ENCODE measurements around the gene UNC119.

UNC119 gene

DNA sequence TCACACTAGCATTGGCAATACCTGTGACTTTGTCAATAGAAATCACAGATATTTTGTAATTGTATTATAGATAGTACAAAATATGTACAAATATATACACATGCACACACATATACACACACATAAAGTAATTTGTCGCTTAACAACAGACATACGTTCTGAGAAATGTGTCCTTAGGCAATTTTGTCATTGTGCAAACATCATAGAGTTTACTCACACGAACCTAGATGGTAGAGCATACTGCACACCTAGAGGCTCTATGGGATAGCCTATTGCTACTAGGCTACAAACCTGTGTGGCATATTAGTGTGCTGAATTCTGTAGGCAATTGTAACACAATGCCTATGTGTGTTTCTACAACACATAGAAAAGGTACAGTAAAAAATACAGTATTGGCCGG lies 11.0 kb downstream of the UNC119 start:
- Histone ChIP-seq H3K27me3 (ENCODE audit: control insufficient read depth, low read length) (no peaks in the 10 kb centered on the region), H3K4me1 (ENCODE audit: control insufficient read depth, low read length) (0 out of 2 replicates have a peak, but pooled peaks cover 3% of the 10 kb centered on the region), H3K4me3 (ENCODE audit: low read length) (no peak overlapping the region), H3K79me2 (ENCODE audit: control insufficient read depth, low read length) (no peaks in the 10 kb centered on the region), H3F3A (ENCODE audit: control insufficient read depth, insufficient read depth) (no peaks in the 10 kb centered on the region), H3K4me2 (ENCODE audit: low read length) (no peak overlapping the region), H4K20me1 (ENCODE audit: control insufficient read depth, insufficient read depth, low read depth, low read length) (no peaks in the 10 kb centered on the region), H3K9me3 (ENCODE audit: control insufficient read depth, insufficient read depth, low read length) (no peaks in the 10 kb centered on the region), H3K9me2 (replicated peaks; ENCODE audit: control insufficient read depth, low read length) (no peaks in the 10 kb centered on the region), H3K36me3 (ENCODE audit: control insufficient read depth, low read length) (no peaks in the 10 kb centered on the region), H3K27ac (ENCODE audit: low read depth, low read length) (no peak overlapping the region)
- TF ChIP-seq, protein P1, sequence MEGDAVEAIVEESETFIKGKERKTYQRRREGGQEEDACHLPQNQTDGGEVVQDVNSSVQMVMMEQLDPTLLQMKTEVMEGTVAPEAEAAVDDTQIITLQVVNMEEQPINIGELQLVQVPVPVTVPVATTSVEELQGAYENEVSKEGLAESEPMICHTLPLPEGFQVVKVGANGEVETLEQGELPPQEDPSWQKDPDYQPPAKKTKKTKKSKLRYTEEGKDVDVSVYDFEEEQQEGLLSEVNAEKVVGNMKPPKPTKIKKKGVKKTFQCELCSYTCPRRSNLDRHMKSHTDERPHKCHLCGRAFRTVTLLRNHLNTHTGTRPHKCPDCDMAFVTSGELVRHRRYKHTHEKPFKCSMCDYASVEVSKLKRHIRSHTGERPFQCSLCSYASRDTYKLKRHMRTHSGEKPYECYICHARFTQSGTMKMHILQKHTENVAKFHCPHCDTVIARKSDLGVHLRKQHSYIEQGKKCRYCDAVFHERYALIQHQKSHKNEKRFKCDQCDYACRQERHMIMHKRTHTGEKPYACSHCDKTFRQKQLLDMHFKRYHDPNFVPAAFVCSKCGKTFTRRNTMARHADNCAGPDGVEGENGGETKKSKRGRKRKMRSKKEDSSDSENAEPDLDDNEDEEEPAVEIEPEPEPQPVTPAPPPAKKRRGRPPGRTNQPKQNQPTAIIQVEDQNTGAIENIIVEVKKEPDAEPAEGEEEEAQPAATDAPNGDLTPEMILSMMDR (IDR thresholded peaks at IDR 0.05; ENCODE audit: low read depth, low read length, poor library complexity, severe bottlenecking): no peak
- TF ChIP-seq EZH2phosphoT487 (IDR thresholded peaks at IDR 0.05; ENCODE audit: borderline replicate concordance, low read length): no peak

DNA sequence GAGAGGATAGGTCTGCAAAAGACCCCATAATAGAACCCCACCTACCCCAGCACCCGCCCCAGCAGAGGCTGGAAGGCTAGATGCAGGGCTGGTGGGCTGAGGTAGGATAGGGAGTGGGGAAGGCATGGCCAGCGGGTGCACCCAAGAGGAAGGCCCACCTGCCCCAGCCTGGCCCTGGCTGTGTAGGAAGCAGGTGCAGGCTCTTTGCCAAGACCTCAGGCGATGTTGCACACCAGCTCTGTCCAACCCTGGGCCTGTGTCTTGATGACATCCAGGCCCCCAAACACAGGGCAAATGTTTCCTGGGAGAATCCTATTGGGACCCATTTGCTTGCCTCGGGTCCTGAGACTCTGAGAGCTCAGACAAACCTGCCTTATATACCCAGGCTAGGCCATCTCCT lies 12.2 kb downstream of the UNC119 start:
- H3K4me3 ChIP-seq (ENCODE audit: low read length): no peak overlapping the region
- H3K9me2 ChIP-seq (replicated peaks; ENCODE audit: control insufficient read depth, low read length): no peaks in the 10 kb centered on the region
- no peak overlapping the region for H3K4me2 ChIP-seq (ENCODE audit: low read length)
- H3F3A ChIP-seq (ENCODE audit: control insufficient read depth, insufficient read depth): no peaks in the 10 kb centered on the region
- no peak overlapping the region for H3K27ac ChIP-seq (ENCODE audit: low read depth, low read length)
- no peak for TF ChIP-seq EZH2phosphoT487 (IDR thresholded peaks at IDR 0.05; ENCODE audit: borderline replicate concordance, low read length)
- TF ChIP-seq, protein P1 (IDR thresholded peaks at IDR 0.05; ENCODE audit: low read depth, low read length, poor library complexity, severe bottlenecking): no peak
- H3K27me3 ChIP-seq (ENCODE audit: control insufficient read depth, low read length): no peaks in the 10 kb centered on the region
- no peaks in the 10 kb centered on the region for H3K36me3 ChIP-seq (ENCODE audit: control insufficient read depth, low read length)
- H3K9me3 ChIP-seq (ENCODE audit: control insufficient read depth, insufficient read depth, low read length): no peaks in the 10 kb centered on the region
- H3K4me1 ChIP-seq (ENCODE audit: control insufficient read depth, low read length): 0 out of 2 replicates have a peak, but pooled peaks cover 3% of the 10 kb centered on the region
- no peaks in the 10 kb centered on the region for H4K20me1 ChIP-seq (ENCODE audit: control insufficient read depth, insufficient read depth, low read depth, low read length)
- no peaks in the 10 kb centered on the region for H3K79me2 ChIP-seq (ENCODE audit: control insufficient read depth, low read length)

DNA sequence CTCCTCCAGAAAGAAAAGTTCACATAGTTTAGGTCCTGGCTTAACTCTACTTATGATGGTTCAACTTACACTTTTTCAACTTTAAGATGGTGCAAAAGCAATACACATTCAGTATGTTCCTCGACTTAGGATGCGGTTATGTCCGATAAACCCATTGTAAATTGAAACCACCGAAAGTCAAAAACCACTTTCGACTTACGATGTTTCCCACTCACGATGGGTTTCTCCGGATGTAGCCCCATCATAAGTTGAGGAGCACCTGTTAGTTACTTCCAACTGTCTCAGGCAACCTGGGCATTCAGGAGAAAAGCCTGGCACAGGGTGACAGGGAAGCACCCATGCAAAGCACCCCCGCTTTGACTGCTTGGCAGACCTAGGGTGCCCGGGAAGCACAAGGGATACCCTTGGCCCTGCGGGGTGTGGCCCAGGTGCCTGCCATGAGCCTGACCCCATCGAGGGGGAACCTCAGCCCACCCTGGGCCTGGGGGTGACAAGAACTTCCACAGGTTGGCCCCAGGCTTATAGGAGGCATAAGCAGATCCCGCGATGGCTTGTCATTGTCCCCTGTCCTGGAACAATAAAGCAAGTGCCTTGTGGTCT lies 14.0 kb downstream of the UNC119 start:
- H3K27me3 ChIP-seq (ENCODE audit: control insufficient read depth, low read length): peaks cover 4% of the 10 kb centered on the region; the same call in 1 of the 2 replicates

More for the DNA sequence above, 14.0 kb downstream of the UNC119 start:
- no peaks in the 10 kb centered on the region for H3K79me2 ChIP-seq (ENCODE audit: control insufficient read depth, low read length)
- no peaks in the 10 kb centered on the region for H3F3A ChIP-seq (ENCODE audit: control insufficient read depth, insufficient read depth)
- H3K9me3 ChIP-seq (ENCODE audit: control insufficient read depth, insufficient read depth, low read length): no peaks in the 10 kb centered on the region
- no peaks in the 10 kb centered on the region for H3K36me3 ChIP-seq (ENCODE audit: control insufficient read depth, low read length)
- no peak overlapping the region for H3K4me3 ChIP-seq (ENCODE audit: low read length)
- no peak overlapping the region for H3K4me2 ChIP-seq (ENCODE audit: low read length)
- H4K20me1 ChIP-seq (ENCODE audit: control insufficient read depth, insufficient read depth, low read depth, low read length): no peaks in the 10 kb centered on the region
- no peak overlapping the region for H3K27ac ChIP-seq (ENCODE audit: low read depth, low read length)
- no peaks in the 10 kb centered on the region for H3K4me1 ChIP-seq (ENCODE audit: control insufficient read depth, low read length)
- TF ChIP-seq, protein P1 (IDR thresholded peaks at IDR 0.05; ENCODE audit: low read depth, low read length, poor library complexity, severe bottlenecking): no peak
- TF ChIP-seq EZH2phosphoT487 (IDR thresholded peaks at IDR 0.05; ENCODE audit: borderline replicate concordance, low read length): no peak
- H3K9me2 ChIP-seq (replicated peaks; ENCODE audit: control insufficient read depth, low read length): no peaks in the 10 kb centered on the region
